ENCODE data around the gene CACNA1D. TPM values are rescaled to one million over a fixed set of nuclear protein-coding genes. Genes with fewer than 3 reads are reported as not detected.

CACNA1D gene
- total RNA-seq, 2 experiments from 2014 or later = 0.31 to 0.32 TPM

- CTCF ChIA-PET = no interaction called here
- no peak for DNase-seq
- peaks cover 2% of the 10 kb centered on the region for H3K27me3 Mint-ChIP-seq (ENCODE audit: low read depth)
- H3K9me3 Mint-ChIP-seq (ENCODE audit: insufficient read depth) = no peaks in the 10 kb centered on the region
- H3K4me1 Mint-ChIP-seq (ENCODE audit: low read depth) = peaks cover 11% of the 10 kb centered on the region
- no peak overlapping the region for H3K4me3 Mint-ChIP-seq
- no peak for ATAC-seq
- POLR2A ChIA-PET = no interaction called here
- no peak overlapping the region for H3K27ac Mint-ChIP-seq
- no peaks in the 10 kb centered on the region for H3K36me3 Mint-ChIP-seq (ENCODE audit: low read depth)
Observed at GRCh38 chr3:53748512-53749271, 254.3 kb downstream of the CACNA1D start.

GRCh38 chr3:53749448-53749847 lies 255.0 kb downstream of the CACNA1D start:
- Mint-ChIP-seq H3K4me1 (ENCODE audit: low read depth) (peaks cover 19% of the 10 kb centered on the region), H3K4me3 (no peak overlapping the region), H3K27ac (no peak overlapping the region), H3K36me3 (ENCODE audit: low read depth) (no peaks in the 10 kb centered on the region), H3K27me3 (ENCODE audit: low read depth) (peaks cover 2% of the 10 kb centered on the region), H3K9me3 (ENCODE audit: insufficient read depth) (no peaks in the 10 kb centered on the region)
- DNase-seq (no peak), ATAC-seq (no peak)
- ChIA-PET POLR2A (no interaction called here), CTCF (no interaction called here)

DNA sequence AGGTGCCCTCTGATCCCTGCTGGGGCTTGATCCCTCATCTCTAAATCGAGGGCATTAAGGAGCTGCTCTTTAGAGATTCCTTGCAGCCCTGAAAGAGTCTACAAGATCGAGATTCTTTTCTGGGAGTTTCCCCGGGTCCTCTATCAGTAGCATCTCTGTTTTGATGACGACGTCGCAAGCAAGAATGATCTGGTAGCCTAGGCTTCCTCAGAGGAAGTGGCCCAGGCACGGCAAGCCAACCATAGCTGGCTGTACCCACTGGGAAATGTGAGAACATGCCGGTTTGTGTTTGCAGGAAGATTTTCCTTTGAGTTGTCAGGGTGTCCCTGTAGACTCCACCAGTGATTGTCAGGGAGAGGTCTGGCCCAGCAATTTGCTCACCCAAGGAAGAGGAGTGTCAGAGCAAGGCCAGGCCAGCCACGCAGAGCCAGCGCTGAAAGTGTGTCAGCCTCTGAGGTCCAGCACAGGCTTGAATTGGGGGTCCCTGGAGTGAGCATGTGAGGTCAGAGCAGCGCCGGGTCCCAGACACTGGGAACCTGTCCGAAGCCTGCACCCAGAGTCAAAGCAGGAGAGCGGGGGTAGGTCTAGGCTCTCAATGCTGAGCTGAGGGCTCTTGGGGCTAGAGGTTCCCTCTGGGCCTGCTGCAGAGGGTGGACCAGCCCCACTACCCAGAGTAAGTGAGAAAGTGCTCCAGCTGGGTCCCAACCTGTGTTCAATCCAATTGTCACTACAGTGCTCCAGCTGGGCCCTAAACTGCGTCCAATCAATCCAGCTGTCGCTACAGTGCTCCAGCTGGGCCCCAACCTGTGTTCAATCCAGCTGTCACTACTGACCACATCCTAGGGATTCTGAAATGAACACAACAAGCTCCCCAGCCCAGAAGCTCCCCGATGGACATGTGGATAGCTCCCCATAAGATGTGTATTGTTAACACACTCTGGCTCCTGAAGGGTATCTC lies 256.1 kb downstream of the CACNA1D start:
- POLR2A ChIA-PET = no interaction called here
- CTCF ChIA-PET = no interaction called here
- no peaks in the 10 kb centered on the region for H3K36me3 Mint-ChIP-seq (ENCODE audit: low read depth)
- H3K27me3 Mint-ChIP-seq (ENCODE audit: low read depth) = peaks cover 4% of the 10 kb centered on the region
- DNase-seq = no peak
- H3K9me3 Mint-ChIP-seq (ENCODE audit: insufficient read depth) = no peaks in the 10 kb centered on the region
- H3K27ac Mint-ChIP-seq = no peak overlapping the region
- peaks cover 21% of the 10 kb centered on the region for H3K4me1 Mint-ChIP-seq (ENCODE audit: low read depth)
- no peak for ATAC-seq
- H3K4me3 Mint-ChIP-seq = no peak overlapping the region

DNA sequence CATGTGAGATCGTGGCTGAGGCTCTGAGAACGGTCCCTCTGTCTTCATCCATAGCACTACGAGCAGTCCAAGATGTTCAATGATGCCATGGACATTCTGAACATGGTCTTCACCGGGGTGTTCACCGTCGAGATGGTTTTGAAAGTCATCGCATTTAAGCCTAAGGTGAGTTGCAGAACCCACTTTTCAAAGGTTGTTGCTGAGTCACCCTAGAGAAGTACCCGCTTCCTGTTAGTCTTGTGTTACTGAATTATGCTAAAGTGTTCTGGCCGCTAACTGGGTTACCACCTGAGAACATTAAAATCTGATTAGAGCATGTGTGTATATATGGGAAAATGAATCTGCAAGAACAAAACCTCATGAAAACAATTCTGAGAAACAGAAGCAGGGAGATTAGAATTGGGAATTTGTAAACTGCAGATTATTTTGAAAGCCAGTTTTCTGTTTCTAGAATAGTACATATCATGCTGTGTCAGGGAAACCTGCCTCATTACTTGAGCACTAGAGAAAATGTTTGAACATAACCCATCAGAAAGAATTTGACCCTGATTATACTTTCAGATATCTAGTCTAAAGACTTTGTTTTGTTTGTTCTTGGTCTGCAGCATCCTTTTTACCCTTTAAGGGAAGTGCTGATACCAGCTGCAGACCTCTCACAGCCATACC lies 259.2 kb downstream of the CACNA1D start:
- ChIA-PET POLR2A (no interaction called here), CTCF (no interaction called here)
- H3K4me3 Mint-ChIP-seq = no peak overlapping the region
- peak; percentile 46 for DNase-seq
- H3K27me3 Mint-ChIP-seq (ENCODE audit: low read depth) = peaks cover 10% of the 10 kb centered on the region
- ATAC-seq = peak; percentile 83
- H3K36me3 Mint-ChIP-seq (ENCODE audit: low read depth) = no peaks in the 10 kb centered on the region
- peak overlapping the region; percentile 25 for H3K27ac Mint-ChIP-seq
- peaks cover 21% of the 10 kb centered on the region for H3K4me1 Mint-ChIP-seq (ENCODE audit: low read depth)
- H3K9me3 Mint-ChIP-seq (ENCODE audit: insufficient read depth) = no peaks in the 10 kb centered on the region

DNA sequence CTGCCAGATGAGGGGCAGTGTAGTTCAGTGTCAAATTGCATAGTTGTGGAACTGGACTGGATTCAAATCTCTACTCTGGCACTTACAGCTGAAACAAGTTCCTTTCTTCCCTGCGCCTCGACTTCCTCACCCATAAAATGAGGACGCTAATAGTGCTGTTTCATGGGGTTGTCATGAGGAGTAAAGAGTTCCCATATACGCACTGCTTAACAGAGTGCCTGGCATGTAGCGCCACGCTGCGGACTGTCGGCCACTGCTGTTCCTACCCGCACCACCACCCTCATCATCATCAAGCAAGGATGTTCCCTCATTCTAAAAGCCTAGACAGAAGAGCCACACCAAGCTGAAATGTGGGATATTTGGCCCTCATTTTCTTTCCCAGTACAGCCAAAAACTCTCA lies 259.9 kb downstream of the CACNA1D start:
- no peaks in the 10 kb centered on the region for H3K36me3 Mint-ChIP-seq (ENCODE audit: low read depth)
- CTCF ChIA-PET = no interaction called here
- DNase-seq = no peak
- no peak overlapping the region for H3K4me3 Mint-ChIP-seq
- H3K9me3 Mint-ChIP-seq (ENCODE audit: insufficient read depth) = no peaks in the 10 kb centered on the region
- peaks cover 10% of the 10 kb centered on the region for H3K27me3 Mint-ChIP-seq (ENCODE audit: low read depth)
- peaks cover 21% of the 10 kb centered on the region for H3K4me1 Mint-ChIP-seq (ENCODE audit: low read depth)
- POLR2A ChIA-PET = no interaction called here
- peak overlapping the region; percentile 45 for H3K27ac Mint-ChIP-seq
- ATAC-seq = peak; percentile 25

DNA sequence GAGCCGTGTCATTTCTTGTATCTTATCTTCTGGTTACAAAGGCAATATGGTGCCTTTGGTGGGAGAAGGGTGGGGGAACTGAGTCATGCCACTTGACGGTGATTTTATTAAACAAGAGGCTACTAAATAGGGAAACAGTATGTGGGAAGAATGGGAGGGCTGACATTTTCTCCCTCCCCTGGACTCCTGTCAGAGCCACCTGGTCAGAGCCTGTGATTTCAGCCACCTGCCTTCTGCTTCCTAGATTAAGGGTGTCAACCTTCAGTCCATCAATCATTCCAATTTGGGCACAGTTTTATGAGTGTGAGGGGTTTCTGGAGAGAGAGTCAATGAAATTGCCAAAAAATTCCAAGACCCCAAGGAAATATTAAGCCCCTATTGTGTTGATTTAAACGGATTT lies 264.4 kb downstream of the CACNA1D start:
- DNase-seq = no peak
- Mint-ChIP-seq H3K4me3 (no peak overlapping the region), H3K4me1 (ENCODE audit: low read depth) (peaks cover 8% of the 10 kb centered on the region), H3K27me3 (ENCODE audit: low read depth) (peaks cover 10% of the 10 kb centered on the region), H3K9me3 (ENCODE audit: insufficient read depth) (no peaks in the 10 kb centered on the region), H3K27ac (no peak overlapping the region), H3K36me3 (ENCODE audit: low read depth) (no peaks in the 10 kb centered on the region)
- POLR2A ChIA-PET = no interaction called here
- CTCF ChIA-PET = no interaction called here
- no peak for ATAC-seq

DNA sequence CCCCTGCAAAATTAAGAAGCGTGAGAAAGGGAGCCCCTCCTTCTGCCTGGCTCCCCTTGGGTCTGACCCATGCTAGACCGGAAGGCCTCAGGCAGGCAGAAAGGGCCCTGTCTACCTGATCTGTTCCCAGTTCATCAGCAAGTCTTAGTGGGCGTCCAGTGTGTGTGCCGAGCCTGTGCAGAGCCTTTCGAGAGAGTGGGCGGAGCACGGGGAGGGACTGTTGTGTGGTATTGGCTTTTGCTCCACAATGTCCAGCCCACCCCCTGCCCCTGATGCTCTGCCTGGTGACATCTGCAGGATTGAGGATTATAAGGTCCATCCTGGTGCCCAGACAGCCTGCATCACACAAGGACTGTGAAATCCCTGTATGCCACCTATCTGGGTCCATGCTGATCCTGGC lies 268.9 kb downstream of the CACNA1D start:
- Mint-ChIP-seq H3K27ac (no peak overlapping the region), H3K36me3 (ENCODE audit: low read depth) (no peaks in the 10 kb centered on the region), H3K27me3 (ENCODE audit: low read depth) (no peaks in the 10 kb centered on the region), H3K4me1 (ENCODE audit: low read depth) (no peaks in the 10 kb centered on the region), H3K9me3 (ENCODE audit: insufficient read depth) (no peaks in the 10 kb centered on the region), H3K4me3 (no peak overlapping the region)
- ATAC-seq (no peak), DNase-seq (no peak)
- ChIA-PET CTCF (no interaction called here), POLR2A (no interaction called here)

DNA sequence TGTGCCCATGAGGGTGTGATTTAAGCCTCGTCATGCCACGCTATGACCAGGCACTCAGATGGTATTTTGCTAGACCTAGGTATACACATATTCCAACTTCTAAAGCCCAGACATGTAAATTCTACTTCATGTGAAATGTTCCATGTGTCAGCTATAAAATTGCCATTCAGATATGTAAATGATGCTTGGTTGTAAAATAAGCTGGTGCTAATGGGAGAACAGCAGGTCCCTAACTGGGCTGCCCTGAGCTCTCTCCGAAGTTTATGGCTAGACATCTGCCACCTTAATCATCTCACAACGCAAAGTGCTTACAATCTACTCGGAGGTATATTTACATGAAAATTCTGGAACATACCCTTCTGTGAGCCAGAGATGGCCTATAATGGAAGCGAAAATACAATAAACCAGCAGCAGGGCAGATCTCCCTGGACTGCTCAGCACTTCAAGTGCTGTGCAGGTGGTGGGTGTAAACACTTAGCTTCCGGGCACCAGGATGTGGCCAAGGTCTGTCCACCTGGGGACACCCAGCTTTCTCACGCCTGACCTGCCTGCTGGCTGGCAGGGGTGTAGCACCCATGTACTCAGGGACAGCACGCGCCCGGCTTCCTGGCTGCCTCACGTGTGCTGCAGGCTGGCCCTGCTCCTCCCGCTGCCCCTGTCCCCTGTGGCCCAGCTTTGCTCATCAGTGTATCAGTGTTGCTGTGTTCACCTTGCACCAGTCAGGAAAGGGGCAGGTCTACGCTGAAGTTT lies 269.8 kb downstream of the CACNA1D start:
- ATAC-seq (no peak), DNase-seq (no peak)
- no peaks in the 10 kb centered on the region for H3K9me3 Mint-ChIP-seq (ENCODE audit: insufficient read depth)
- H3K27me3 Mint-ChIP-seq (ENCODE audit: low read depth) = no peaks in the 10 kb centered on the region
- H3K4me1 Mint-ChIP-seq (ENCODE audit: low read depth) = no peaks in the 10 kb centered on the region
- no peaks in the 10 kb centered on the region for H3K36me3 Mint-ChIP-seq (ENCODE audit: low read depth)
- H3K27ac Mint-ChIP-seq = no peak overlapping the region
- H3K4me3 Mint-ChIP-seq = no peak overlapping the region
- CTCF ChIA-PET = no interaction called here
- POLR2A ChIA-PET = no interaction called here

DNA sequence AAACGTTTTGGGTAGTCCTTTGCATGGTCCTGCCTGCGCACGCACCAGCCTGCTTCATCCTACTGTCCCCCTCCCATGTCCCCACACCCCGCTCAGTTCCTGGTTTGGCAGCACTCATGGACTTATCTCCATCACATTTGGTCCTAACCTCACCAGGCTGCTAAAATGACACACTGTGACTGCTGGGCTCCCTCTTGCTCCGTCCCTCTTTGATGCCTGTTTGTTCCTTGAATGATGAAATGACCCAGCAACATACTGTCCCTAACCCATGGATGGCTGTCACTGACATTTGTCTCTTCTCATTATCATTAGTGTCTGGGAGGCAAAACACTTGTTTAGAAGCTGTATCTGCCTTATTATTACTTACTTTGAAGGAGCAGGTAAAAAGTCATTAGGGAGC lies 271.3 kb downstream of the CACNA1D start:
- Mint-ChIP-seq H3K9me3 (ENCODE audit: insufficient read depth) (no peaks in the 10 kb centered on the region), H3K4me3 (no peak overlapping the region), H3K27ac (no peak overlapping the region), H3K27me3 (ENCODE audit: low read depth) (peaks cover 6% of the 10 kb centered on the region), H3K4me1 (ENCODE audit: low read depth) (no peaks in the 10 kb centered on the region), H3K36me3 (ENCODE audit: low read depth) (no peaks in the 10 kb centered on the region)
- DNase-seq = no peak
- ChIA-PET CTCF (no interaction called here), POLR2A (no interaction called here)
- no peak for ATAC-seq

DNA sequence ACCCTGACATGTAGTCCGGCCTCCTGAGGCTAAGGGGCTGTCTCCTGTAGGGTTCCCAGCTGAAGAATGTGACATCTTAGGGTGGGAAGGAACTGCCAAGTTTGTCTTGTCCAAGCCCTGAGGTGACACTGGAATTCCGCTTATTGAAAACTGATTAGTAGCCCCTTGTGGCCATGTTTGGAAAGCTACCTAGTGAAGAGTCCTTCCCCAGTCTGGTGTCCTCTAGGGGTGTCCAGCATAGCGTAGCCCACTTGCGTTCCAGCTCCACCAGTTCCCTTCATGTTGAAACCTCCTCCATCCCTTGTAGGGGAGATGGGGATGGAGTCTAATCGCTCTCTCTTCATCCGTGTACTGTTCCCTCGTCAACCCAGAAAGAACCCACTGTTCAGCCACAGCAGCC lies 272.3 kb downstream of the CACNA1D start:
- DNase-seq (no peak), ATAC-seq (no peak)
- ChIA-PET CTCF (no interaction called here), POLR2A (no interaction called here)
- Mint-ChIP-seq H3K9me3 (ENCODE audit: insufficient read depth) (no peaks in the 10 kb centered on the region), H3K36me3 (ENCODE audit: low read depth) (no peaks in the 10 kb centered on the region), H3K4me3 (no peak overlapping the region), H3K4me1 (ENCODE audit: low read depth) (no peaks in the 10 kb centered on the region), H3K27ac (no peak overlapping the region), H3K27me3 (ENCODE audit: low read depth) (peaks cover 6% of the 10 kb centered on the region)

DNA sequence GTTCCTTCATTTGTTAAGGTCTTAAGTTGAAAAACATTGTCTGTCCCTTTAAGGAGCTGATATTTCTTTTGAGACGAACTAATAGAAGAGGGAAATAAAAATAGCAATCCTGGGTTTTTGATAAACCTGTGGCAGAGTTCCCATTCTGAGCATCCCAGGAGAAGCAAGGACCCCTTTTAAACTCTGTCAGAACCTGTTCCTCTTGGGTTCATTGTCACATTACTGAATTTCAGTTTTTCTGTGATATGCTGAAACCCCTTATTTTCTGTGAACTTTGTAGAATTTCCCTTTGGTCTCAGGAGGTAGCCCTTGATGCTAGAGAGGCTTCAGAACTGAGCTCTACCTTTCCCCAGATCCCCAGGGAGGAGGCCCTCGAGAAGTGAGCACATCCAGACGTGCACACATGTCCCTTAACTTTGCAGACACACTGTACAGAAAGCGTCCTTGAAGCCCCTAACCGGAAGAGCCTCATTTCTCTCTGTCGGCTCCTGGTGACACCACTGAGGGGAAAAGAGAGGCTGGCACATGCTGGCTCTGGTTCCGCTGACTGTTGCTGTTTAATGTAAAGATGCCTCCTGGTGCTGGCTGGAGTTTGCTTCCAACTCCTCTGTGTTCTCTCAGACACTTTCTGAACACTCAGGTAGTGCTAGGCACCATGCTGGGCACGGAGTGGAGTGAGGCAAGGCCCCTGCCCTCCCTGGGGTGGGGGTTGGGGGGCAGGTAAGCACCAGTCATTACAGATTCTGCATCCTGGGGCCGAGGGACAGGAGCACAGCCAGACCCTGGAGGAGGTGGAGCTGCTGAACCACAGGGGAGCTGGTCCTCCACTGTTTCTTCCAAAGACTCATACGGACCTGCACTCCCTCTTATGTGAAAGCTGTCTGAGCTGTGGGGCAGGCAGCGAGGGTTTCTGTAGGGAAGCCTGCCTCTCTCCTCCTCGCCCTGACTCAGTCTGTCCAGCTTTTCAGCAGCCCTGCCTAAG lies 274.4 kb downstream of the CACNA1D start:
- ATAC-seq (no peak), DNase-seq (no peak)
- Mint-ChIP-seq H3K9me3 (ENCODE audit: insufficient read depth) (no peaks in the 10 kb centered on the region), H3K27me3 (ENCODE audit: low read depth) (peaks cover 8% of the 10 kb centered on the region), H3K27ac (no peak overlapping the region), H3K36me3 (ENCODE audit: low read depth) (no peaks in the 10 kb centered on the region), H3K4me3 (no peak overlapping the region), H3K4me1 (ENCODE audit: low read depth) (no peaks in the 10 kb centered on the region)
- ChIA-PET POLR2A (no interaction called here), CTCF (no interaction called here)
